CD4-positive, alpha-beta T cell treated with Interferon gamma for 1 hour (primary cell): ENCODE measurements around the gene CRYGN.

Source experiments
- DNase-seq: peaks from one replicate; pipeline ENCODE4 v3.0.0-alpha.2; 2020

CRYGN gene

DNA sequence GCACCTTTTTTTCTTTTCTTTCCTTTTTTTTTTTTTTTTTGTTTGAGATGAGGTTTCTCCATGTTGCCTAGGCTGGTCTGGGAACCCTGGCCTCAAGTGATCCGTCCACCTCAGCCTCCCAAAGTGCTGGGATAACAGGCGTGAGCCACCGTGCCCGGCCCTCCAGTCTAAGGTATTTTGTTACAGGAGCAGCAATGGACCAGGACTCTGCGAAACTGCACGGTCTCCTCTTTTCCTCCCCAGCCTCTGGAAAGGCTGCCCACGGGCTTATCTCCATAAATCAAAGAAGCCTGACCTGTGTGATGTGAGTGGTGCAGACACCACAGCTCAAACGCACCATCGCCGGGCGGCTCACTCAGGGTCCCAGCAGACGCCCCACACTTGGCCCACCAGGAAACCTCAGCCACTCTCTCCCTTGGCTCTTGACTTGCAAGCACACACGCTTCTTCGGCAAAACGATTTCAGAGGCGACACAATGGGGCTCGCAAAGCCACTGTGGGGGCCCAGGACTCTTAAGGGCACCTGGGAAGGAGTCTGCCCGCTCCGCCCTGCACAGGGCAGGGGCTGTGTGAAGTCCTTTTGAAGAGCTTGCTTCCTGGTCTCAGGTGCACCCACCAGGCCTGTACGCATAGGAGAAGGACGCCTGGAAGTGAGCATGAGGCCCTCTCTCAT lies 50.7 kb downstream of the CRYGN start:
- DNase-seq, result no peak

- no peak for DNase-seq
These were observed 51.5 kb downstream of the CRYGN start for GRCh38 chr7:151388430-151388829.

GRCh38 chr7:151388007-151388297 lies 52.0 kb downstream of the CRYGN start:
- DNase-seq, result no peak

DNA sequence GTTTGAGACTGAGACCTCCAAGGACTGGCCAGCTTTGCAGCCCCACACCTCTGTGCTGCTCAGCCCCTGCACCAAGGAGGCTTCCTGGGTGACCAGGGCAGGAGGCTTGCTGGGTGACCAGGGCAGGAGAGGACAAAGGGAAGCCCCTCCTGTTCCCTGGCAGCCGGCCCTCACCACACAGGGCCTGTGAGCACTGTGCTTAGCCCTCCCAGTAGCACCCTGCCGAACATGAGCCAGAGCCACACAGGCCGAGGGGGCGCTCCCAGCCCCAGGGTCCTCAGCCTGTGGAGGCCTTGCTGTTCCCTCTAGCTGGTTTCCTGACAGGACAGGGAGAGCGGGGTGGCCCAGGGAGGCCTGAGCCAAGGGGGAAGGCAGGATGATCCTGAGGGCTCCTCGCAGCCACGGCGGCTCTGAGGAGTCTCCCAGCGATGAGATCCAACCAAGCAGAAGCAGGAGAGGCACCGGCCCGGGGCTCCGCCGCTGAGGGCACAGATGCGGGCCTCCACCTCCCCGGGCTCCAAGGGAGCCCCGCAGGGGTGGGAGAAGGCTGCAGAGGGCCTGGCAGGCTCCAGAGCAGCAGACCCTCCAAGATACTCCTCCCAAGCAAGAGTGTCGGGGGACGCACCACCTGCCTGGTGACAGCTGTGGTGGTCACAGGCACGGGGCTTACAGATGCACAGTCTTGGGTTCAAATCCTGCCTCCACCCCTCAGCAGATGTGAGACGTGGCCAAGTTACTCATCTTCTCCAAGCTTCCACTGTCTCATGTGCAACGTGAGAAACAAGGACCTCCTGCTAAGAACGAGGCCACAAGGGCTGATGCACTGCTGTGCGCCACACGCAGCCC lies 52.6 kb downstream of the CRYGN start:
- no peak for DNase-seq

DNA sequence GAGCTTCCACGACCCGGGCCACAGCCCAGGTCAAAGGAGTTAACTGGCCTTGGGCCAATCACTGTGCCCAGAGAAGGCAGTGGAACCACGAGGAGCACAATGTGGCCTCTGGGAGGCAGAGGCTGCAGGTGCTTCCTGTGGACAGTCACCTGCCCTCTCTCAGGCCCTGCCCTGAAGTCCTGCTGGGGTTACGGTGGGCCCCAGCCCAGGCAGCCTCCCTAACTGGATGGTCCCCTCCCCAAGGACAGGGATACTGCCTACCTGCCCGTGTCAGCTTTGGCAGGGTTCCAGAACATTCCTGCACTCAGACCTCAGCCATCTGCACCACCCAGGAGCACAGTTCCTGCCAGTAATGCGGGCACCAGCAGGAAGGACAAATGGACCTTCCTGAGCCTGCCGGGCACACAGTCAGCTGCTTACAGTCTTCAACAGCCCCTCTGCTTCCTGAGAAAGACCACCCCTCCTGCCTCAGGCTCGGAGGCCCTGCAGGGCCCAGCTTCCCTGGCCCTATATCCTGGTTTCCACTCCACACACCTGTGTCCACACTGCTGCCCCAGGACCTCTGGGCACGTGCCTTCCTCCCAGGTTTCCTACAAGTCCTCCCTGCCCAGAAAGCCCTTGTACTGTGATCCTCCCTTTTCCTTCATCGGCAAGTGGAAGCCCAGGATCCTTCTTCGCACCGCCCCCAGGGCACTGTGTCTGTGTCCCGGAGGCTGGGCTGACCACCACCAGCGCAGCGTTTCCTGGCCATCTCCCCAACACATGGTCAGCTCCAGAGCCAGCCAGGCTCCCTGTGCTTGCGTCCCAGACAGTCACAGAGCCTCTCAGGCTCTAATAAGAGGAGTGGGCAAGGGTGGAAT lies 53.4 kb downstream of the CRYGN start:
- no peak for DNase-seq

- DNase-seq, result no peak
These were observed 54.2 kb downstream of the CRYGN start for GRCh38 chr7:151385626-151386300.

DNA sequence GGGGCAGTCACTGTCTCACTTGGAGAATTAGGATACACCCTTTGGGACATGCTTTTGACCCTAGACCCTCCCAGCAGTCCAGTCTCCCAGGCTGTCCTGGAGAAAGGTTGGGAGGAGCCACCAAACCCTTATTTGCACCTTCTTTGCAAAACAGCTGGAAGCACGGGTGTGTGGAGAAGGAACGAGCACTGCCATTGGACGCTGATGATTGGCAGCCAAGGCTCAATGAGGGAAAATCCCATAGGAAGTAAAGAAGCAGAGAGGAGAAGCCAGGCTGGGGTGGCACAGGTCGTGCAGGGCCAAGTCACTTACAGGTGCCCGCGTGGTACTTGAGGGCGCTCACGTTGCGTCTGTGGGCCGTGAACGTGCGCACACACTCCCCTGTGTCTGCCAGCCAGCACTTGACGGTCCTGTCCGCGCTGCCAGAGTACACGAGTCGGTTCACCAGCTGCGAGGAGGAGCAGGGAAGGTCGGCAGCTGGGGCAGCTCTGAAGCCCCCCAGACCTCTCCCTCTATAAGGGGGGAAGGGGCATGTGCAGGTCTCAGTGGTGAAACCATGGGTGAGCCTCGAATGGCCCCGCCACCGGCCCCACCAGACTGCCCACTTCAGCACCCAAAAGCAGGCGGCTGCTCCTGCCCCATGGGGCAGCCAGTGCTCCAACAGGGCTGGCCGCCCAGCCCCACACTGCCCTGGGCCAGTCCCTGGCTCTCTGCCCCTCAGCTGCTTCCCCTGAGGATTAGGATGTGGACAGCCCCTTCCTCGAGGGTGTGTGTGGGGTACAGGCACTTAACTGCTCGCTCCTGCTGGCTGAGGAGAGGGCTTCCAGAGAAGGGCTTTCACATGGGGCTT lies 54.9 kb downstream of the CRYGN start:
- no peak for DNase-seq

- DNase-seq, result no peak
These were observed 55.6 kb downstream of the CRYGN start for GRCh38 chr7:151384352-151384697.

DNA sequence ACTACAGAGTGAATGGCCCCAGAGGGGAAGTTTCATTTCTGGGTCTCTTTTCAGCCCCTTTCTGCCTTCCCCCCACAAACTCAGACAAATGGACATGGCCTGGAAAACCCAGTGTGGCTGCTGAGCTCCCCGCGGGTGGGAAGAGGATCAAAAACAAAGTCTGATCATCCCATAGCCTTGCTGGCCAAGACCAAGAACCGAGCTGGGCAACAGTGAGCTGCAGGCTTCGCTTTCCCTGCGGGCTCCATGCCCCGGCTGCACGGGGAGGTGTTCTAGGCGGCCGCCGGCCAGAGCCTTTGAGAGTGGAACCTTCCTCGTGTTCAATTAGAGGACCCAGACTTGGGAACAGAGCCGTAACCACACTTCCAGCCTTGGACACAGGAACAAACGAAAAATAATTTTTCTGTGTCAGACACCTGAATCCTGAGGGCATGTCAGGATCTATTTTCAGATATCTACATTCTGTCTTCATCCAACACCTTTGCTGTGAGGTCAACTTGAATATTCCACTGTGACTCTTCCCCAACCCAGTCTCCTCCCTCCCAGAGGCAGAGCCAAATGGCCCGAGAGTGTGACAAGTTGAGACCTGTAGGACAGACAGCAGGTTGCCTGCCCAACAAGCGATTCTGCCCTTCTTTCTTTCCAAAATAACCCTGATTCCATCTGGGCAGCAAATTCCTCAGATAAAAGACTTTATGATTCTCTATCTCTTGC lies 56.1 kb downstream of the CRYGN start:
- DNase-seq, result no peak

DNA sequence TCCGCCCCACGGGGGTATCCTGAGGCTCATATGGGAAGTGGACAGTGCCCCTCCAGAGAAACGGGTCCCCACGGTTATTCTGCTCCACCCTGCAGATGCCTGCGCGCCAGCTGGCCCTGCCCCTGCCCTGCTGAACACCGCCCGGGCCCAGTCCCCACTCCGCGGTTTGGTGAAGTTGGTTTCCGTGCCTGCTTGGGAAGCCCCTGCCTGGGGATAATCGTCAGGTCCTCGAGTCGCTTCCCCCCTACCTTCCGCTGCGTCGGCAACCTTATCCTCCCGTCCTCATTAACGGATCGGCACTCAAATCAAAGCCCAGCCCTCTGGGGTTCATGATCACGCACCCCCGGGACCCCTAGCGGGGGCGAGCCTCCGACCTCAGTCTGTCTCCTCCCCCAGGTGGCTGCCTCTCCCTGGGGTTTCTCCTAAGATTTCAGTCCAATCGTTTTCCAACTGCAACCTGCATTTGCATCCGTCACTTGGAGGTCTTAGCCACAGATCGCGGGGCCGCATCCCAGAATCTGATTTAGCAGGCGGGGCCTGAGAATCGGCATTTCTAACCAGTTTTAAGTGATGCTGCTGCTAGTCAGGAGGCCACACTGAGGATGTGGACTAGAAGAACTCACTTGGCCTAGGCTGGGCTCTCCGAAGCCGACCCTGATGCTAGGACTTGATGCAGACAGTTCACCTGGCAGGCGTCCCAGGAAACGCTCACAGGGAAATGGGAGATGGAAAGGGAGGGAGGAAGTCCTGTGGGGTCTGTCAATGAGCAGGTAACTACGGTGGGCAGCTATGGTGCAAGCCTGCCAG lies 57.7 kb downstream of the CRYGN start:
- peak; percentile 66 for DNase-seq

- peak; percentile 82 for DNase-seq
These were observed 58.4 kb downstream of the CRYGN start for GRCh38 chr7:151381348-151382078.

DNA sequence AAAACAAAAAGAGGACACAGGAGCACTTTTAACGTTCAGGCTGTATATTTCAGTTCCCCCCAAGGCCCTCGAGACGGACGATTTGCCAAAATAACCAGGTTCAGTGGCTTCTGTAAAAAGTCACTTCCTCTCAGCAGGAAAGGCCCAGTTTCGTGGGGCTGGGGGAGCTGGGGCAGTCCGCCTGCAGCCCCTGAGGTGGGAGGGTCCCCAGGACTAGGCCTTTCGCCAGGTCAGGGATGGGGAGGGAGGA lies 58.9 kb downstream of the CRYGN start:
- peak; percentile 16 for DNase-seq

DNA sequence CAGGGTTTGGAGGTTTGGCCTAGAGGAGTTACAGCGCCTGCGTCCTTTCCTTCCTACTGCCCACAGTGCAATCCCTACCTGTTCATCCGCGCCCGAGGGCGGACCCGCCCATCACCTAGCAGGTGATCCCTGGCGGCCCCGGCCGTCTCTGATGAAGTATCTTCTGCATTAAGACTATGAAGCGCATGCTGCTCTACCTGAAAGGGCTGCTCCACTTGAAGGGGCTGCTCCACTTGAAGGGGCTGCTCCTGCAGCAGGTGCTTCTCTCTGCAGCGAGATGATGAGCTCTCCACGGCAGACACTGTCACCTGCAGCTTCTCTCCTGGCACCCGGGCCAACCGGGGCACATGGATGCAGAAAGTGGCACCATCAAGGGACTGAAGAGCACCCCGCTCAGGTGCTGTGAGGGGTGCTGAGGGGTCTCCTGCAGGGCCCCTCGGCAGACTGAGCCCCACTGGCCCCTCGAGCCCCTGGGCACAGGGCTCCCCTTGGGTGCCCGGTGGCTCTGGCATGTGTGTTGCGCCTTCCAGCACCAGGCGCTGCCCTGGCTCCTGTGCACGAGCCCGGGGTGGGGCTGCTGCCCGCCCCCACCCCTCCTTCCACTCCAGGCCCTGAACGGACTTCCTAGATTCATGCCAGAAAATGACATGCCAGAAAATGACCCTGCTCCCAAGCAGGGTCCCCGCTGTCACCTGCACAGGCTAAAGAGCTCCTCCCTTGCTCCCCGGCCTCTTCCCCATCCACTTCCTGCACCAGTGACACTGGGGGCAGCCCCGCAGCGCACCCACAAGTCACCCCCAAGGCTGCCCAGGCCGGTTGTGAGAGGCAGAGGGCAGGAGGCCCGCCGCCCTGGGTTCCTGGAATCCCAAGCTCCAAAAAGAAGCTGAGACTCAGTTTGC lies 59.5 kb downstream of the CRYGN start:
- DNase-seq, result peak; percentile 3

DNA sequence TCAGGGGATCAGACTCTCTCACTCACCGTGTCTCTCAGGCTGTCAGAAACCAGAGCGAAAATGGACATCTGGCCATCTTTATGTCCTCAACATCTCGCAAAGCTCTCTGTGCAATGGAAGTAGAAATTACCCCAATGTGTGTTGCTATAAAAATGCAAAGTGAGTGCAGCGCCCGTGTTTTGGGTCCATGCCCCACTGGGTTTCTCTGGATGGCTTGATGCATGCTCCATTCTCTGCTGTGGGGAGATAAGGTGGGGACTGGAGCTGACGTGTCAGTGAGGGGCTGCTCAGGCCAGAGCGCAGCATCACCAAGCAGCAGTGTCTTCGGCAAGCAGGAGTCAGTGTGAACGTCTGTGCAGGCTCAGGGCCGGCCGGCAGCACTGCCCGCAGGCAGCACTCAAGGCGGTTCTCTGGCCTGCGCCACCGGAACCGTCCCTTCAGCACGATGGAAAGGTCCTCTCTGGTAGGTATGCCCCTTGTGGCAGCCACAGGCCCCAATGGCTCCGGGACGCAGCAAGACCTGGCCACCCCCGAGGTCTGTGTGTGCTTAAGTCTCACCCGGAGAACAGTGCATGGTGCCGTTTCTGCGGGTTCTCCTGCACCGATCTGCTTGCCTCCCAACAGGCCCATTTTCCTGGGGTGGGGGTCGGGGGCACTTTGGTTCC lies 60.3 kb downstream of the CRYGN start:
- DNase-seq, result no peak

DNA sequence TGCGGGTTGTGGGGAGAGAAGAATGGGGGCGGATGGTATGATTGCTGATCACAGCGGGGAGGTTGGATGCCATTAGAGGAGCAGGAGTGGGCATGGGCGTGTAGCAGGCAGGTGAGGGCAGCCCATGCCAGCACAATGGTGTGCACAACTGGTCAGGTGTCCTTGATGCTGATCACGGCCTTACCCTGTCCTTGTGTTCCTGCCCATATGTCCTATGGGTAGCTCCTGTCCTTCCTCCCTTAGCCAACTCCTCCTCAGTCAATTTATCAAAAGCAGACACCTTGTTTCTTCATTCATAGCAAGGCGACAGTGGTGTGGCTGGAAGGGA lies 60.8 kb downstream of the CRYGN start:
- DNase-seq, result no peak
